KOPT-K1 (cell line): ENCODE results near the gene GCK.
A peak's percentile ranks its signal among the peaks of the same experiment; 100 is the strongest.
"Not testable (repeated sequence)": the region's sequence is repeated elsewhere in the genome, so short reads cannot be mapped to it uniquely, and the experiment has no call there.

ENCODE experiments used
- H3K27ac ChIP-seq: fragments of 200-600 bp; sonication (generic); 2 replicates; pipeline ENCODE4 v1.5.1; 2016; ENCODE audit warnings: antibody characterized with exemption, mild to moderate bottlenecking, low read depth, low read length; ENCODE audit not compliant: poor library complexity, severe bottlenecking
- H3K36me3 ChIP-seq: fragments of 200-600 bp; sonication (generic); 2 replicates; pipeline ENCODE4 v1.5.1; 2017; ENCODE audit warnings: antibody characterized with exemption, mild to moderate bottlenecking, low read length, moderate library complexity; ENCODE audit not compliant: insufficient read depth
- H3K9me3 ChIP-seq: fragments of 200-600 bp; sonication (generic); 2 replicates; pipeline ENCODE4 v1.5.1; 2017; ENCODE audit warnings: antibody characterized with exemption, low read length, mild to moderate bottlenecking; ENCODE audit not compliant: insufficient read depth, poor library complexity, severe bottlenecking

GCK gene

GRCh38 chr7:44200163-44200562 is 10.9 kb upstream of the GCK start:
- not testable (repeated sequence) for H3K27ac ChIP-seq, H3K9me3 ChIP-seq
- peaks cover 17% of the 10 kb centered on the region for H3K36me3 ChIP-seq

DNA sequence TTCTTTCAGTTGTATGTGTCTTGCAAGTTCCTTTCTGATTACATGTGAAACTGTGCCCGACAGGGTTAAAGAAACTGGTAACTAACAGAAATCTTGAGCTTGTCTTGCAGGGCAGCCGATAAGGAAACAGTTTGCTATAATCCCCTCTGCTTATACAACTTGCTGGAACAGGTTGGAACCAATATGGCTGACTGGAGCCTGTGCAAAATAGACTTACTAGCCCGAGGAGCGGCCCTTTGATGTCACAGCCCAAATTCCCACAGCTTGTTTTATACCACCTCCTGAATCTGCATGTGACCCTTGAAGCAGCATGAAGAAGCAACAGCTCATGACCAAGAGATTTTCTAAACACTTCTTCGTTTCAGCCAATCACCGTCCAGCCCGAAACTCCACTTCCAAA is 8.2 kb upstream of the GCK start:
- Histone ChIP-seq H3K36me3 (no peaks in the 10 kb centered on the region), H3K27ac (no peak overlapping the region), H3K9me3 (no peaks in the 10 kb centered on the region)

DNA sequence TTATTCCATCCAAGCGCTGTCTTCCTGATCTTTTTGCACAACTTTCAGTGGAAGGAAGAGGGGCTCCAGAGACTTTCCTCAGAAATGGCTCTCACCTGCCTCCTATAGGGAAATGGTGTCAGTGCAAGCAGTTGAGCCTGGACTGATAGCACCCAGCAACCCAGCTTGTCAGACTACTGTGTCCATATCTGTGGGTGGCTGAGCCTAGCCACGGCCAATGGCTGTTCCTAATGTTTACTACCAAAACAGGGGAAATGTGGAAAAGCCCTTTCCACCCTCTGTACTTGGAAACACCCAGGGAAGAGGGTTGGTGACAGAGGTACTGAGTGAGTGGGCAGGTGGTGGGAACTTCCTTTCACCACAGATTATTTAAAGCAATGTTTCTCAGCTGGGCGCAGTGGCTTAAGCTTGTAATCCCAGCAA is 7.2 kb upstream of the GCK start:
- Histone ChIP-seq H3K36me3 (no peaks in the 10 kb centered on the region), H3K9me3 (no peaks in the 10 kb centered on the region), H3K27ac (peak overlapping the region; percentile 41)

DNA sequence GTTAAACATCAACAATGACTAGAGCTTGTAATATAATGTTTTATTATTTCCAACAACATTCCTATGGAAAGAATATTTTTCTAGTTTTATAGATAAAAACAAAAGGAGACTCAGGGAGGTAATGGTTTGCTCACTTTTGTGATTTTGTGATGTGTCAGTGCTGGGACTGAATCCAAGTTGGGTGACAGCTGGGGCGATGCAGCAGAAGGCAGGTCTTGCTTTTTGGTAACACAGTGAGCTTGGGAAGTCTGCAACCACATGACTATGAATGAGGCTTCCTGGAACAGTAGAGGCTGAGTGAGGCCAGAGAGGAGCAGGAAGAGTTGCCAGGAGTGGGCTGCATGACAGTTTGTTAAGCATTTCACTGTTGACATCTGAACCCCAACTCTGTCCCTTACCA is 6.7 kb upstream of the GCK start:
- Histone ChIP-seq H3K9me3 (no peaks in the 10 kb centered on the region), H3K36me3 (no peaks in the 10 kb centered on the region), H3K27ac (peak overlapping the region; percentile 41)

GRCh38 chr7:44194562-44195145 is 5.4 kb upstream of the GCK start:
- no peaks in the 10 kb centered on the region for H3K9me3 ChIP-seq
- H3K36me3 ChIP-seq, result no peaks in the 10 kb centered on the region
- no peak overlapping the region for H3K27ac ChIP-seq

DNA sequence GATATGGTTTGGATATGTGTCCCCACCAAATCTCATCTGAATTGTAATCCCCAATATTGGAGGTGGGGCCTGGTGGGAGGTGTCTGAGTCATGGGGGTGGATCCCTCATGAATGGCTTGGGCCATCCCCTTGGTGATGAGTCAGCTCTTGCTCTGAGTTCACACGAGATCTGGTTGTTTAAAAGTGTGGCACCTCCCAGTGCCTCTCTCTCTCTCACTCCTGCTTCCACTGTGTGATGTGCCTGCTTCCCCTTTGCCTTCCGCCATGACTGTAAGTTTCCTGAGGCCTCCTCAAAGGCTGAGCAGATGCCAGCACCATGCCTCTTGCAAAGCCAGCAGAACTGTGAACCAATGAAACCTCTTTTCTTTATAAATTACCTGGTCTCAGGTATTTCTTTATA is 4.8 kb upstream of the GCK start:
- no peaks in the 10 kb centered on the region for H3K9me3 ChIP-seq
- H3K36me3 ChIP-seq, result no peaks in the 10 kb centered on the region
- H3K27ac ChIP-seq, result no peak overlapping the region

DNA sequence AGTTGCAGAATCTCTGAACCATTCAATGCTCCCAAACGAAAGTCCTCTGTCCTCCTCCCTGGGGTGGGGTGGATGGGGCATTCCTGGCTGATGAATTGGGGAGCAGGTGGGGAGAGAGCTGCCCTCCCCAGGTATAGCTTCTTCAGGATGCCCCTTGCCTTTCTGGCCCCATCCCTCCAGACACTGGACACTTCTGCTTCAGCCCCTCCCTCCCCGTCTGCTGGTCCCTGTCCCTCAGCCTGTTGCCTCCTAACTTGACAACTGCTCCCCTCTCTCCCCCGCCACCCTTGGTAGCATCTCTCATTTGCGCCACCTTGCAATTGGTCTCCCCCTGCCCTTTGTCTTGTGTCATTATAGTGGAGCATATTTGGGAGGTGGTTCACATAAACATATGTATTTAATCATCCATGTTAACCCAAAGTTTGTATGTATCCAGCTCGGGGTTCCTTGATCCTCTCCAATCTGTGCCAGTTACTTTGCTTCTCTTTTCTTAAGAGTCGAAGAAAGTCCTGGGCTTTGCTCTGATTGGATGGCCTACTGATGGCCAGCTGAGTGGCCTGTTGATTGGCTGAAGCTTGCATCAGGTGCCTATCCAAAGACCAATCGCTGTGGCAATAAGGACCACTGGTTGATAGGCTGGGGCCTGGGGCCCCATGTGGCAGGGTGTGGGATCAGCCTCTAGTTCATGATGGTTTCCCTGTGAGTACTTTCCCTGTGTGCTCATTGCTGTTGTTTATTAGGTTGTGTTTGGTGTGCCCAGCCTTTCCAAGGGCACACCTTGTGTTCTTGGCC is 4.0 kb upstream of the GCK start:
- H3K36me3 ChIP-seq, result no peaks in the 10 kb centered on the region
- H3K27ac ChIP-seq, result no peak overlapping the region
- H3K9me3 ChIP-seq, result no peaks in the 10 kb centered on the region

GRCh38 chr7:44191171-44191570 is 1.9 kb upstream of the GCK start:
- H3K9me3 ChIP-seq, result no peaks in the 10 kb centered on the region
- H3K36me3 ChIP-seq, result no peaks in the 10 kb centered on the region
- no peak overlapping the region for H3K27ac ChIP-seq

DNA sequence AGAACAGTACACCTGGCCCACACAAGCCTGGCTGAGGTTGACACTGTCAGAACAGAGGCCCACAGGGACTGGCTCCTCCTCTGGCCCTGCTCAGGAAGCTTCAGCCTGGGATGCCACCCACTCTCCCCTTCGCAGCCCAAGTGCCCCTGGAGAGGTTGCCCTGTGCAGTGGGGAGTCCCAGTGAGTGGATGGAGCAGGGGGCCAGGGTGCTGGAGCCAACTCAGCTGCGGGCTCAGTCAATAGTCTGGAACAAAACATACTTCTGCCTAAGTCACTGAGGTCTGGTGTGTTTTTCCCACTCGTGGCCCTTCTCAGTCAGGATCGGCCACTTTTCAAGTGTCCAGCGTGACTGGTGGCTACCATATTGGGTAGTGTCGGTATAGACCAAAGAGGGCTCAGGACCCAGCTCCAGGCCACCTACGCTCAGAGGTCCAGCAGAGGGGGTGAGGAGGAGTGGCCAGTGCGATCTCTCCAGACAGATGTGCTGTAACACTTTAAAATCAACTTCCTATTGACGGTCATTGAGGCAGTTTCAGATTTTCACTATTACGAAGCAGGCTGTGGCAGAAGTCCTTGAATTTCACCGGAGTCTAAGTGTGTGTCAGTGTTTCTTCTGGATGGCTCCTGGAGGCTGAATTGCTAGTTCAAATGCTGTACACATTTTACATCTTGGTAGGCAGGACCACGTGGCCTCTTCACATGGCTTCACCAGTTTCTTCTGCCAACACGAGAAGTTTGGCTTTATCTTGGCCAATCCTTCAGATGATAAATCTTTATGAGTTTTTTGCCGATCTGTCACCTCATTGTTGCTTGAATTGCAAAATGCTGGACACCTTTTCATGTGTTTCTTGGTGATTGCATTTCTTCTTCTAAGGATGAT is 994 bp upstream of the GCK start:
- Histone ChIP-seq H3K27ac (no peak overlapping the region), H3K9me3 (no peaks in the 10 kb centered on the region), H3K36me3 (no peaks in the 10 kb centered on the region)

DNA sequence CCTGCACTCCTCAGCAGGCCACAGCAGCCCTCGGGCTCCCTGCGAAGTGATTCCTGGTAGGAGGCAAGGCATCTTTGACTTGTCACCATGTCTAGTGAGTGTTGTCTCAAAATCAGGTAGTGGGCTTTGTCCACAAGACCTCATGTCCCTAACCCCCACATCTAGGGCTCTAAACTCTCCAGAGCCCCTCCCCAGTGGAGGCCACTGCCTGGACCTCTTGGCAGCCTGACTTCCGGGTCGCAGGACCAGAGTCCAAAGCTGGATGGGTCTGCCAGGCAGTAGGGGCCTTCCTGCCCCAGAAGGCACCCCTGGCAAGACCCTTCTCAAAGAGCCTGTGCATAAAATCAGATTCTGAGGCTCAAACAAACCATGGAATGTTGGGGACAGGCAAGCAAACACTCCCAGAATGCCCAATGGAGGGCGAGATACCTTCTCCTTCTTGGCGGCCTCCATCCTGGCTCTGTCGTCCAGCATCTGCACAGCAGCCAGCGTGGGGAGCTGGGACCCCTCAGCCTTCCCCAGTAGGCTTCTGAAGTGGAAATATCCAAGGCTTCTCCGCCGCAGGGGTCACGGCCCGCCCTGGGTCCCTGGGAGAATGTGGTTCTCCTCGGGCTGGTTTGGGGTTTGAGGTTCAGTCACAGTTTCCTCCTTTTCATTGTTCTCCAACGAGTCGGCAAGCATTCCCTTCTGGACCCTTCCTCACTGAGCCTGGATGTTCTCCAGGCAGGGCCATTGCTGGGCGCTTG is 586 bp downstream of the GCK start:
- Histone ChIP-seq H3K9me3 (no peaks in the 10 kb centered on the region), H3K36me3 (no peaks in the 10 kb centered on the region), H3K27ac (no peak overlapping the region)

GRCh38 chr7:44187636-44188416 is 1.4 kb downstream of the GCK start:
- no peaks in the 10 kb centered on the region for H3K36me3 ChIP-seq
- H3K27ac ChIP-seq, result no peak overlapping the region
- H3K9me3 ChIP-seq, result peaks cover 5% of the 10 kb centered on the region

DNA sequence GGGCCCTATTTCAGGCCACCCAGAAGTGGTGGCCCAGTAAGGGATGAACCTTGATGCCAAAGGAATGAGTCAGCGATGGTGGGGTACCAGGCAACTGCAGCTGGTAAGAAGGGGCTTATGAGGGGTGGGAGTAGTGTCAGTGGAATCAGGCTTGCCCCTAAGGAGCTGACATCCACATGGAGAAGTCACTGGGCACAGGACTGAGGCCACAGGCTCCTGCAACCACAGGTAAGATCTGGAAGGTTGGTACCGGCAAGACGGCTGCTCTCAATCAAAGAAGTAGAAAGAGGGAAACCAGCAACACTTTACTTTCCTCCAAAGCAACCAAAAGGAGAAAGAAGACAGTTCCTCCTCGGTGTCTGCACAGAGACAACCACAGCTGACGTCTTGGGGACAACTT is 2.5 kb downstream of the GCK start:
- Histone ChIP-seq H3K27ac (no peak overlapping the region), H3K36me3 (no peaks in the 10 kb centered on the region), H3K9me3 (peaks cover 16% of the 10 kb centered on the region)

DNA sequence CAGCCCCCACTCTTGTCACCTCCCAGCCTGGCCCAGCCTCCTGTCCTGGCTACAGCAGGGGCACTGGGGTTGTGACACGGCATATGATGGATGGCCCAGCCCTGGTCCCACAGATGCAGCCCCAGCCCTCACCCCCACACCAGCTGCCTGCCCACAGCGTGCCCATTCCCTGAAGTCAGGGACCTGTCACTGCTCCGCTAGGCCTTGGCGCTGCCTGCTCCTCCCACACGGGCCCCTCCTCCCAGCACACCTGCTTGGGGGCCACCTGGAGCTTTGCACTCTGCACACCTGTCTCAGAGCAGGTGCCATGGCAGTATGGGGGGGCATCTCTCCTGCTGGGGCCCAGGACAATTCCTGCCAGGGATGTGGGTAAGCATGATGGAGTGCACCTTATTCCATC is 3.5 kb downstream of the GCK start:
- H3K27ac ChIP-seq, result no peak overlapping the region
- no peaks in the 10 kb centered on the region for H3K36me3 ChIP-seq

GRCh38 chr7:44184873-44185446 is 4.3 kb downstream of the GCK start:
- Histone ChIP-seq H3K27ac (no peak overlapping the region), H3K9me3 (peaks cover 16% of the 10 kb centered on the region), H3K36me3 (no peaks in the 10 kb centered on the region)

More for the DNA sequence above, 3.5 kb downstream of the GCK start:
- H3K9me3 ChIP-seq, result peaks cover 16% of the 10 kb centered on the region
